Neural crest cell (in vitro differentiated cells): ENCODE results near the gene ENTREP1. TPM values are rescaled to one million over a fixed set of nuclear protein-coding genes. Genes with fewer than 3 reads are reported as not detected.

Experiments used
- DNase-seq: peaks from one replicate; pipeline ENCODE4 v3.0.0; 2021; ENCODE audit warnings: low read depth, mixed read lengths, low spot score
- H3K27ac Mint-ChIP-seq: one replicate; pipeline ENCODE4 v1.8.0; 2021; ENCODE audit warnings: mild to moderate bottlenecking, mixed read lengths; ENCODE audit not compliant: unreplicated experiment
- H3K27me3 Mint-ChIP-seq: 2 replicates; pipeline ENCODE4 v1.8.0; 2021; ENCODE audit warnings: low read depth, mild to moderate bottlenecking, mixed read lengths
- H3K36me3 Mint-ChIP-seq: 2 replicates; pipeline ENCODE4 v1.8.0; 2021; ENCODE audit warnings: low read depth, mild to moderate bottlenecking, mixed read lengths
- H3K4me1 Mint-ChIP-seq: 2 replicates; pipeline ENCODE4 v1.8.0; 2021; ENCODE audit warnings: mixed read lengths
- H3K4me3 Mint-ChIP-seq: one replicate; pipeline ENCODE4 v1.8.0; 2021; ENCODE audit warnings: mild to moderate bottlenecking, mixed read lengths
- H3K9me3 Mint-ChIP-seq: 2 replicates; pipeline ENCODE4 v1.8.0; 2021; ENCODE audit warnings: mixed read lengths
- CTCF ChIP-seq: fragments of 200-600 bp; sonication (generic); conservative IDR thresholded peaks from 2 replicates; pipeline ENCODE4 v1.5.0; 2021; ENCODE audit warnings: antibody characterized with exemption, mild to moderate bottlenecking
- total RNA-seq: library from RNA; stranded (reverse); gene quantifications from 2 replicates; pipeline ENCODE4 v1.2.1, GENCODE V29; 2021

Gene ENTREP1
- total RNA-seq, 1 donor from 2014 or later = 0.44 TPM

GRCh38 chr9:69292078-69292477 lies 32.9 kb upstream of the ENTREP1 start:
- no peaks in the 10 kb centered on the region for H3K36me3 Mint-ChIP-seq
- no peaks in the 10 kb centered on the region for H3K4me1 Mint-ChIP-seq
- no peak overlapping the region for H3K4me3 Mint-ChIP-seq
- peaks cover 4% of the 10 kb centered on the region for H3K9me3 Mint-ChIP-seq
- TF ChIP-seq CTCF = no peak
- H3K27ac Mint-ChIP-seq = no peak overlapping the region
- peaks cover 6% of the 10 kb centered on the region for H3K27me3 Mint-ChIP-seq
- no peak for DNase-seq

GRCh38 chr9:69293156-69293555 lies 31.9 kb upstream of the ENTREP1 start:
- peaks cover 6% of the 10 kb centered on the region for H3K27me3 Mint-ChIP-seq
- H3K9me3 Mint-ChIP-seq = peaks cover 4% of the 10 kb centered on the region
- DNase-seq = no peak
- no peaks in the 10 kb centered on the region for H3K4me1 Mint-ChIP-seq
- TF ChIP-seq CTCF = no peak
- no peak overlapping the region for H3K4me3 Mint-ChIP-seq
- no peaks in the 10 kb centered on the region for H3K36me3 Mint-ChIP-seq
- no peak overlapping the region for H3K27ac Mint-ChIP-seq

GRCh38 chr9:69295872-69296552 lies 29.0 kb upstream of the ENTREP1 start:
- no peak for TF ChIP-seq CTCF
- H3K27me3 Mint-ChIP-seq = no peaks in the 10 kb centered on the region
- no peak for DNase-seq
- no peak overlapping the region for H3K4me3 Mint-ChIP-seq
- H3K27ac Mint-ChIP-seq = no peak overlapping the region
- no peaks in the 10 kb centered on the region for H3K9me3 Mint-ChIP-seq
- no peaks in the 10 kb centered on the region for H3K4me1 Mint-ChIP-seq
- no peaks in the 10 kb centered on the region for H3K36me3 Mint-ChIP-seq

DNA sequence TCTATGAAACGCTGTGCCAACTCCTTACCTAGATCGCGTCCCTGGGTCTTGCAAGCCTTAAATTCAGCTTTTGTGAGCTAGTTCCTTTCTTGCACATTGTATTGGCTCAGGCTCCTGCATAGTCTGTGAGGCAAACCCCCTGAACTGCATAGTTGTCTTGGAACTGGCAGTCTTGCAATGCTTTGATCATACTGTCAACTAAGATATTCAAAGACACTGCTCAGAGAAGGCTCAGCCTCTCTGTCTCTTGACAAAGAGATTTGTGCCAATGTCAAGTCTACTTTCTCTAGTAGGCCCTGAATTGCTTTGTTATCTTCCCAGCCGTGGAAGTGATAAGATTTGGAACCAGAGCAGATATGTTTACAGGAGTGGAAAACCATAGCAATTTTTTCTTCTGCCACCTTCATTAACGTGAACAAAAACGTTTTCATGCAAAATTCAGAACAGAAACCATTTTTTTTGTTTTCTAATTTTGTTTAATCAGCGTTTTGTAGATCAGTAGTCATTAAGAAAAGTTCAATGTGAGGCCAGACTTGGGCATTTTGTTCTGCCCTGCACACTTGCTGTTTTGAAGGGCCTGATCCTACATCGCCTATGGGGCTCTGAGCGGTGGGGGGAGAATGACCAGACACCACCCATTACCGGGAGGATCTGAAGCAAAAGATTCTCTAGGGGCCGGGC lies 27.6 kb upstream of the ENTREP1 start:
- no peak for DNase-seq
- no peak overlapping the region for H3K4me3 Mint-ChIP-seq
- H3K4me1 Mint-ChIP-seq = no peaks in the 10 kb centered on the region
- no peaks in the 10 kb centered on the region for H3K27me3 Mint-ChIP-seq
- no peak for TF ChIP-seq CTCF
- H3K36me3 Mint-ChIP-seq = no peaks in the 10 kb centered on the region
- no peaks in the 10 kb centered on the region for H3K9me3 Mint-ChIP-seq
- H3K27ac Mint-ChIP-seq = no peak overlapping the region

GRCh38 chr9:69299315-69299714 lies 25.7 kb upstream of the ENTREP1 start:
- Mint-ChIP-seq H3K4me3 (no peak overlapping the region), H3K36me3 (no peaks in the 10 kb centered on the region), H3K4me1 (no peaks in the 10 kb centered on the region), H3K27ac (no peak overlapping the region), H3K9me3 (no peaks in the 10 kb centered on the region), H3K27me3 (no peaks in the 10 kb centered on the region)
- TF ChIP-seq CTCF = no peak
- DNase-seq = no peak
